ENCODE data around the gene ZNF775.

The ZNF775 gene

GRCh38 chr7:150444674-150445365, 65.7 kb downstream of the ZNF775 start:
- no peak for DNase-seq

GRCh38 chr7:150446288-150446938, 67.3 kb downstream of the ZNF775 start:
- no peak for DNase-seq

Measured in NCI-H510A (cell line).